C4-2B (cell line): ENCODE results near the gene SFT2D3.

Source experiments
- CTCF ChIP-seq: fragments of 450-650 bp; conservative IDR thresholded peaks from 2 replicates; pipeline ENCODE4 v1.5.1; 2017; ENCODE audit warnings: mild to moderate bottlenecking
- ZFX ChIP-seq: fragments of 450-650 bp; IDR thresholded peaks from 2 replicates; pipeline ENCODE4 v1.6.1; 2017

GRCh38 chr2:127669056-127669455 lies 32.2 kb upstream of the SFT2D3 start:
- TF ChIP-seq CTCF = no peak
- no peak for TF ChIP-seq ZFX
